Right atrium auricular region (tissue), 2 donors: ENCODE data around the gene WSB1. TPM values are rescaled to one million over a fixed set of nuclear protein-coding genes. Genes with fewer than 3 reads are reported as not detected.

ENCODE experiments used
- DNase-seq: peaks from one replicate; pipeline ENCODE4 v3.0.0-alpha.2; 2019; ENCODE audit warnings: low spot score
- H3K27ac ChIP-seq, 2 donors: fragments of 200-600 bp; sonication (generic); 1 replicate in 1 of 2; 2 replicates in 1 of 2; pipeline ENCODE4 v1.5.1; 2016 to 2019
- H3K27me3 ChIP-seq, 2 donors: fragments of 200-600 bp; sonication (generic); one replicate each; pipeline versions ENCODE4 v1.5.1 to v1.6.0; 2017 to 2019
- H3K36me3 ChIP-seq: fragments of 200-600 bp; sonication (generic); one replicate; pipeline ENCODE4 v1.5.1; 2016
- H3K4me1 ChIP-seq, 2 donors: fragments of 200-600 bp; sonication (generic); one replicate each; pipeline versions ENCODE4 v1.5.1 to v1.6.0; 2017 to 2019
- H3K4me3 ChIP-seq, 2 donors: fragments of 200-600 bp; sonication (generic); 1 replicate in 1 of 2; 2 replicates in 1 of 2; pipeline ENCODE4 v1.5.1; 2017 to 2019; ENCODE audit warnings: mild to moderate bottlenecking in 1 of 2, moderate library complexity in 1 of 2
- H3K9me3 ChIP-seq, 2 donors: fragments of 200-600 bp; sonication (generic); one replicate each; pipeline ENCODE4 v1.5.1; 2019
- CTCF ChIP-seq, 2 donors: fragments of 200-600 bp; sonication (generic); IDR thresholded peaks; one replicate each; pipeline ENCODE4 v1.5.1; 2019; ENCODE audit warnings: antibody characterized with exemption in 2 of 2
- total RNA-seq, 2 donors: library from RNA; depleted of rRNA; stranded (reverse); fragments of >200 nt; gene quantifications; one replicate each; pipeline ENCODE4 v1.1.0, GENCODE V29; 2016

WSB1 gene
- total RNA-seq, 2 donors from 2014 or later: 38.0 to 44.7 TPM

- no peaks in the 10 kb centered on the region for H3K9me3 ChIP-seq
- peak overlapping the region; percentile 84 to 88 for H3K27ac ChIP-seq
- TF ChIP-seq CTCF (IDR thresholded peaks at IDR 0.05): no peak
- no peak for DNase-seq
- H3K4me3 ChIP-seq: no peak overlapping the region
- H3K4me1 ChIP-seq: peaks cover 0 to 35% of the 10 kb centered on the region in 2 donors
- no peaks in the 10 kb centered on the region for H3K36me3 ChIP-seq
- no peaks in the 10 kb centered on the region for H3K27me3 ChIP-seq
Observed at GRCh38 chr17:27348196-27348595, 54.3 kb downstream of the WSB1 start.

- TF ChIP-seq CTCF (IDR thresholded peaks at IDR 0.05): no peak
- H3K4me3 ChIP-seq: peak overlapping the region in 1 of 2 donors; percentile 56
- no peak for DNase-seq
- no peaks in the 10 kb centered on the region for H3K27me3 ChIP-seq
- H3K4me1 ChIP-seq: peaks cover 0 to 30% of the 10 kb centered on the region in 2 donors
- H3K36me3 ChIP-seq: no peaks in the 10 kb centered on the region
- peak overlapping the region; percentile 84 to 88 for H3K27ac ChIP-seq
- H3K9me3 ChIP-seq: no peaks in the 10 kb centered on the region
Observed at GRCh38 chr17:27349540-27350021, 55.7 kb downstream of the WSB1 start.

GRCh38 chr17:27351759-27352158 is 57.8 kb downstream of the WSB1 start:
- Histone ChIP-seq H3K36me3 (no peaks in the 10 kb centered on the region), H3K27me3 (no peaks in the 10 kb centered on the region), H3K4me1 (peaks cover 0 to 25% of the 10 kb centered on the region in 2 donors), H3K4me3 (no peak overlapping the region), H3K9me3 (no peaks in the 10 kb centered on the region), H3K27ac (peak overlapping the region in 1 of 2 donors; percentile 93)
- TF ChIP-seq CTCF (IDR thresholded peaks at IDR 0.05): no peak
- no peak for DNase-seq

GRCh38 chr17:27352448-27353032 is 58.6 kb downstream of the WSB1 start:
- Histone ChIP-seq H3K27me3 (no peaks in the 10 kb centered on the region), H3K4me1 (peaks cover 0 to 25% of the 10 kb centered on the region in 2 donors), H3K36me3 (no peaks in the 10 kb centered on the region), H3K4me3 (peak overlapping the region in 1 of 2 donors; percentile 66), H3K9me3 (no peaks in the 10 kb centered on the region), H3K27ac (peak overlapping the region; percentile 93 to 96)
- TF ChIP-seq CTCF (IDR thresholded peaks at IDR 0.05): no peak
- no peak for DNase-seq

GRCh38 chr17:27353033-27353460 is 59.1 kb downstream of the WSB1 start:
- Histone ChIP-seq H3K9me3 (no peaks in the 10 kb centered on the region), H3K4me3 (peak overlapping the region; percentile 66 to 74), H3K27me3 (no peaks in the 10 kb centered on the region), H3K4me1 (peaks cover 0 to 25% of the 10 kb centered on the region in 2 donors), H3K27ac (peak overlapping the region; percentile 93 to 96), H3K36me3 (no peaks in the 10 kb centered on the region)
- TF ChIP-seq CTCF (IDR thresholded peaks at IDR 0.05): no peak
- no peak for DNase-seq
